HL-60 (cell line): ENCODE data around the gene TCP1.

ENCODE experiments used
- GABPA ChIP-seq: IDR thresholded peaks from 2 replicates; pipeline ENCODE4 v1.6.1; 2012; ENCODE audit warnings: low read depth
- POLR2AphosphoS5 ChIP-seq: IDR thresholded peaks from 2 replicates; pipeline ENCODE4 v1.6.1; 2012; ENCODE audit warnings: low read depth
- REST ChIP-seq: IDR thresholded peaks from 2 replicates; pipeline ENCODE4 v1.6.1; 2012; ENCODE audit warnings: low read depth; ENCODE audit not compliant: insufficient replicate concordance
- TF ChIP-seq, protein P1 (sequence below): IDR thresholded peaks from one replicate; pipeline ENCODE4 v1.5.1; 2011; ENCODE audit warnings: low read length, control low read depth, inconsistent platforms; ENCODE audit not compliant: insufficient read depth

GRCh38 chr6:159772196-159772595, 17.2 kb downstream of the TCP1 start:
- TF ChIP-seq, protein P1, sequence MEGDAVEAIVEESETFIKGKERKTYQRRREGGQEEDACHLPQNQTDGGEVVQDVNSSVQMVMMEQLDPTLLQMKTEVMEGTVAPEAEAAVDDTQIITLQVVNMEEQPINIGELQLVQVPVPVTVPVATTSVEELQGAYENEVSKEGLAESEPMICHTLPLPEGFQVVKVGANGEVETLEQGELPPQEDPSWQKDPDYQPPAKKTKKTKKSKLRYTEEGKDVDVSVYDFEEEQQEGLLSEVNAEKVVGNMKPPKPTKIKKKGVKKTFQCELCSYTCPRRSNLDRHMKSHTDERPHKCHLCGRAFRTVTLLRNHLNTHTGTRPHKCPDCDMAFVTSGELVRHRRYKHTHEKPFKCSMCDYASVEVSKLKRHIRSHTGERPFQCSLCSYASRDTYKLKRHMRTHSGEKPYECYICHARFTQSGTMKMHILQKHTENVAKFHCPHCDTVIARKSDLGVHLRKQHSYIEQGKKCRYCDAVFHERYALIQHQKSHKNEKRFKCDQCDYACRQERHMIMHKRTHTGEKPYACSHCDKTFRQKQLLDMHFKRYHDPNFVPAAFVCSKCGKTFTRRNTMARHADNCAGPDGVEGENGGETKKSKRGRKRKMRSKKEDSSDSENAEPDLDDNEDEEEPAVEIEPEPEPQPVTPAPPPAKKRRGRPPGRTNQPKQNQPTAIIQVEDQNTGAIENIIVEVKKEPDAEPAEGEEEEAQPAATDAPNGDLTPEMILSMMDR = no peak
- TF ChIP-seq POLR2AphosphoS5 (no peak), REST (no peak), GABPA (no peak)
